Body of pancreas (tissue), 4 donors: ENCODE results near the gene CRIP1.

Experiments
- CTCF ChIP-seq, 7 experiments: fragments of 450-650 bp in 4 of 7; fragments of 200-600 bp in 3 of 7; sonication (generic) in 3 of 7; IDR thresholded peaks; one replicate each; pipeline ENCODE4 v1.5.1; 2016 to 2019; ENCODE audit warnings: antibody characterized with exemption in 7 of 7
- POLR2A ChIP-seq, 3 donors: fragments of 450-650 bp; IDR thresholded peaks; one replicate each; pipeline ENCODE4 v1.6.1; 2016; ENCODE audit warnings: antibody characterized with exemption in 3 of 3, mild to moderate bottlenecking in 2 of 3

- no peak for TF ChIP-seq CTCF (IDR thresholded peaks at IDR 0.05)
- no peak for TF ChIP-seq POLR2A (IDR thresholded peaks at IDR 0.05)
These were observed 28.7 kb upstream of the CRIP1 start for GRCh38 chr14:105458010-105458409.
